ENCODE data around the gene RBM4. TPM values are rescaled to one million over a fixed set of nuclear protein-coding genes. Genes with fewer than 3 reads are reported as not detected.

The RBM4 gene
- total RNA-seq, 1 donor from 2014 or later = 60.1 TPM

GRCh38 chr11:66609721-66610617 lies 28.5 kb upstream of the RBM4 start:
- DNase-seq (ENCODE audit: low spot score) = no peak
- intact Hi-C loops (cut with DNase I) = no loop called here

GRCh38 chr11:66612458-66612857 lies 26.0 kb upstream of the RBM4 start:
- intact Hi-C loops (cut with DNase I) = no loop called here
- DNase-seq (ENCODE audit: low spot score) = no peak

- DNase-seq (ENCODE audit: low spot score) = no peak
- intact Hi-C loops (cut with DNase I) = no loop called here
These were observed 24.4 kb upstream of the RBM4 start for GRCh38 chr11:66614073-66614472.

GRCh38 chr11:66616379-66617154 lies 21.9 kb upstream of the RBM4 start, which contains the start of gene RBM14:
TSS of gene RBM14 (plus strand) at chr11:66616630. CDS start at chr11:66616721, 91 bp downstream.
- intact Hi-C loops (cut with DNase I) = loop anchor here (1.0 kb wide), 2 partner anchors 22 to 62 kb away; partner anchors contain the start of gene RBM4
- DNase-seq (ENCODE audit: low spot score) = peak; percentile 99

- intact Hi-C loops (cut with DNase I) = no loop called here
- DNase-seq (ENCODE audit: low spot score) = no peak
These were observed 21.2 kb upstream of the RBM4 start for GRCh38 chr11:66617155-66617834.

GRCh38 chr11:66619080-66619554 lies 19.4 kb upstream of the RBM4 start:
- DNase-seq (ENCODE audit: low spot score) = no peak
- intact Hi-C loops (cut with DNase I) = no loop called here

GRCh38 chr11:66624450-66624849 lies 14.1 kb upstream of the RBM4 start:
- intact Hi-C loops (cut with DNase I) = no loop called here
- DNase-seq (ENCODE audit: low spot score) = no peak

- intact Hi-C loops (cut with DNase I) = no loop called here
- no peak for DNase-seq (ENCODE audit: low spot score)
These were observed 13.3 kb upstream of the RBM4 start for GRCh38 chr11:66625041-66625751.

- DNase-seq (ENCODE audit: low spot score) = no peak
- intact Hi-C loops (cut with DNase I) = no loop called here
These were observed 12.8 kb upstream of the RBM4 start for GRCh38 chr11:66625752-66626149.

GRCh38 chr11:66626382-66626781 lies 12.1 kb upstream of the RBM4 start:
- intact Hi-C loops (cut with DNase I) = no loop called here

GRCh38 chr11:66626926-66627325 lies 11.6 kb upstream of the RBM4 start:
- no peak for DNase-seq (ENCODE audit: low spot score)
- intact Hi-C loops (cut with DNase I) = no loop called here

More at GRCh38 chr11:66626382-66626781, 12.1 kb upstream of the RBM4 start:
- no peak for DNase-seq (ENCODE audit: low spot score)

GRCh38 chr11:66628061-66628603 lies 10.4 kb upstream of the RBM4 start:
- intact Hi-C loops (cut with DNase I) = no loop called here
- no peak for DNase-seq (ENCODE audit: low spot score)

GRCh38 chr11:66629356-66629755 lies 9.1 kb upstream of the RBM4 start:
- DNase-seq (ENCODE audit: low spot score) = no peak
- intact Hi-C loops (cut with DNase I) = no loop called here

- intact Hi-C loops (cut with DNase I) = no loop called here
- no peak for DNase-seq (ENCODE audit: low spot score)
These were observed 6.6 kb upstream of the RBM4 start for GRCh38 chr11:66631883-66632282.

GRCh38 chr11:66632952-66633351 lies 5.6 kb upstream of the RBM4 start:
- DNase-seq (ENCODE audit: low spot score) = no peak
- intact Hi-C loops (cut with DNase I) = no loop called here

GRCh38 chr11:66636411-66636810 lies 2.1 kb upstream of the RBM4 start:
- DNase-seq (ENCODE audit: low spot score) = no peak
- intact Hi-C loops (cut with DNase I) = loop anchor here (5.0 kb wide), 1 partner anchor 41 kb away; the partner anchor contains the start of gene RBM4B

GRCh38 chr11:66637557-66638176 lies 836 bp upstream of the RBM4 start:
- DNase-seq (ENCODE audit: low spot score) = no peak
- intact Hi-C loops (cut with DNase I) = loop anchor here (1.0 to 5.0 kb wide), 2 partner anchors 21 to 40 kb away; partner anchors contain the start of genes RBM14 and RBM4B

All from cardiac septum (tissue), 1 donor.